Measurements from ENCODE around the gene TAL1. TPM values are rescaled to one million over a fixed set of nuclear protein-coding genes. Genes with fewer than 3 reads are reported as not detected.

The TAL1 gene
- total and polyA plus RNA-seq, 2 of the 13 experiments (the other 11 are each of a cell fraction or from before 2014, with no cell fraction given): 0.05 TPM; not detected in 1

DNA sequence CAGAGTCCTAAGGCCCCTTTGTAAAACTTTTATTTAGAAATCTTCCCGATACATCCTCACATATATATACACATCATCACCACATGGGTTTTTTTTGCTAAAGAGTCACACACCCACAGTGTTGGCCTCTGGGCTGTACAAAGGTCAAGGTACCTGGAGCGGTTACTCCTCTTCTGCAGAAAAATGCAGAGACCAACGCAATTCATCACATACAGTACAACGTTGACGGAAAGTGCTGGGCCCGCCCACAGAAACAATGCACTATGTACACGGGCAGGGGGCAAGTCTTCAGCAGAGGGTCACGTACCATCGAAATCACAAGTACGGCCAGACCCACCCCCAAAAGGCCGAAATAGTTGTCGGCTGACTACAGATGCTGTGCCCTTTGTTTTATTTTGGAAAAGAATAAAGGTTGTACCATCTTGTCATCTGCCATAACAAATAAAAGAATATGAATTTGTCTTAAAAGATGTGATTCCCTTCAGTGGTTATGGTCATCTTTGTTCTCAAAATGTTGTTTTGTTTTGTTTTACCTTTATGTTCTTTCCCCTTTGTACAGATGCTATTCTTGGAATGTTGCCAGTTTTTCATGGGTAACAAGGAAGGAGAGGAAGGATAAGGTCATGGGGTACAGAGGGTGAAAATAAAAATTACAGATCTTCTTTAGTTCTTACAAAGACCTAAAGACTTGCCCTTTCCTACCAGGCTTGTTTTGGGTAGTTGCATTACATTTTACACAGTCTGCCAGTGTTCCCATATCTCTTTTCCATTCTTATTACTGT, 15.6 kb downstream of the TAL1 start (continued):
- TF ChIP-seq, protein P1, sequence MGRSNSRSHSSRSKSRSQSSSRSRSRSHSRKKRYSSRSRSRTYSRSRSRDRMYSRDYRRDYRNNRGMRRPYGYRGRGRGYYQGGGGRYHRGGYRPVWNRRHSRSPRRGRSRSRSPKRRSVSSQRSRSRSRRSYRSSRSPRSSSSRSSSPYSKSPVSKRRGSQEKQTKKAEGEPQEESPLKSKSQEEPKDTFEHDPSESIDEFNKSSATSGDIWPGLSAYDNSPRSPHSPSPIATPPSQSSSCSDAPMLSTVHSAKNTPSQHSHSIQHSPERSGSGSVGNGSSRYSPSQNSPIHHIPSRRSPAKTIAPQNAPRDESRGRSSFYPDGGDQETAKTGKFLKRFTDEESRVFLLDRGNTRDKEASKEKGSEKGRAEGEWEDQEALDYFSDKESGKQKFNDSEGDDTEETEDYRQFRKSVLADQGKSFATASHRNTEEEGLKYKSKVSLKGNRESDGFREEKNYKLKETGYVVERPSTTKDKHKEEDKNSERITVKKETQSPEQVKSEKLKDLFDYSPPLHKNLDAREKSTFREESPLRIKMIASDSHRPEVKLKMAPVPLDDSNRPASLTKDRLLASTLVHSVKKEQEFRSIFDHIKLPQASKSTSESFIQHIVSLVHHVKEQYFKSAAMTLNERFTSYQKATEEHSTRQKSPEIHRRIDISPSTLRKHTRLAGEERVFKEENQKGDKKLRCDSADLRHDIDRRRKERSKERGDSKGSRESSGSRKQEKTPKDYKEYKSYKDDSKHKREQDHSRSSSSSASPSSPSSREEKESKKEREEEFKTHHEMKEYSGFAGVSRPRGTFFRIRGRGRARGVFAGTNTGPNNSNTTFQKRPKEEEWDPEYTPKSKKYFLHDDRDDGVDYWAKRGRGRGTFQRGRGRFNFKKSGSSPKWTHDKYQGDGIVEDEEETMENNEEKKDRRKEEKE (IDR thresholded peaks at IDR 0.05): no peak
- TF ChIP-seq BCL3 (CRISPR knock-in tag; IDR thresholded peaks at IDR 0.05): no peak
- no peak for TF ChIP-seq TGIF2 (CRISPR knock-in tag; IDR thresholded peaks at IDR 0.05)
- TF ChIP-seq ARNTL (CRISPR knock-in tag; IDR thresholded peaks at IDR 0.05): no peak
- TF ChIP-seq REPIN1 (CRISPR knock-in tag; IDR thresholded peaks at IDR 0.05; ENCODE audit: borderline replicate concordance, low read depth): no peak
- no peak for TF ChIP-seq ZNF530 (CRISPR knock-in tag; IDR thresholded peaks at IDR 0.05; ENCODE audit: low read depth)
- peak; percentile 77 for TF ChIP-seq RXRB (CRISPR knock-in tag; IDR thresholded peaks at IDR 0.05; ENCODE audit: borderline replicate concordance)
- TF ChIP-seq, protein P2, sequence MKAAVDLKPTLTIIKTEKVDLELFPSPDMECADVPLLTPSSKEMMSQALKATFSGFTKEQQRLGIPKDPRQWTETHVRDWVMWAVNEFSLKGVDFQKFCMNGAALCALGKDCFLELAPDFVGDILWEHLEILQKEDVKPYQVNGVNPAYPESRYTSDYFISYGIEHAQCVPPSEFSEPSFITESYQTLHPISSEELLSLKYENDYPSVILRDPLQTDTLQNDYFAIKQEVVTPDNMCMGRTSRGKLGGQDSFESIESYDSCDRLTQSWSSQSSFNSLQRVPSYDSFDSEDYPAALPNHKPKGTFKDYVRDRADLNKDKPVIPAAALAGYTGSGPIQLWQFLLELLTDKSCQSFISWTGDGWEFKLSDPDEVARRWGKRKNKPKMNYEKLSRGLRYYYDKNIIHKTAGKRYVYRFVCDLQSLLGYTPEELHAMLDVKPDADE (CRISPR knock-in tag; IDR thresholded peaks at IDR 0.05): no peak
- TF ChIP-seq, protein P3, sequence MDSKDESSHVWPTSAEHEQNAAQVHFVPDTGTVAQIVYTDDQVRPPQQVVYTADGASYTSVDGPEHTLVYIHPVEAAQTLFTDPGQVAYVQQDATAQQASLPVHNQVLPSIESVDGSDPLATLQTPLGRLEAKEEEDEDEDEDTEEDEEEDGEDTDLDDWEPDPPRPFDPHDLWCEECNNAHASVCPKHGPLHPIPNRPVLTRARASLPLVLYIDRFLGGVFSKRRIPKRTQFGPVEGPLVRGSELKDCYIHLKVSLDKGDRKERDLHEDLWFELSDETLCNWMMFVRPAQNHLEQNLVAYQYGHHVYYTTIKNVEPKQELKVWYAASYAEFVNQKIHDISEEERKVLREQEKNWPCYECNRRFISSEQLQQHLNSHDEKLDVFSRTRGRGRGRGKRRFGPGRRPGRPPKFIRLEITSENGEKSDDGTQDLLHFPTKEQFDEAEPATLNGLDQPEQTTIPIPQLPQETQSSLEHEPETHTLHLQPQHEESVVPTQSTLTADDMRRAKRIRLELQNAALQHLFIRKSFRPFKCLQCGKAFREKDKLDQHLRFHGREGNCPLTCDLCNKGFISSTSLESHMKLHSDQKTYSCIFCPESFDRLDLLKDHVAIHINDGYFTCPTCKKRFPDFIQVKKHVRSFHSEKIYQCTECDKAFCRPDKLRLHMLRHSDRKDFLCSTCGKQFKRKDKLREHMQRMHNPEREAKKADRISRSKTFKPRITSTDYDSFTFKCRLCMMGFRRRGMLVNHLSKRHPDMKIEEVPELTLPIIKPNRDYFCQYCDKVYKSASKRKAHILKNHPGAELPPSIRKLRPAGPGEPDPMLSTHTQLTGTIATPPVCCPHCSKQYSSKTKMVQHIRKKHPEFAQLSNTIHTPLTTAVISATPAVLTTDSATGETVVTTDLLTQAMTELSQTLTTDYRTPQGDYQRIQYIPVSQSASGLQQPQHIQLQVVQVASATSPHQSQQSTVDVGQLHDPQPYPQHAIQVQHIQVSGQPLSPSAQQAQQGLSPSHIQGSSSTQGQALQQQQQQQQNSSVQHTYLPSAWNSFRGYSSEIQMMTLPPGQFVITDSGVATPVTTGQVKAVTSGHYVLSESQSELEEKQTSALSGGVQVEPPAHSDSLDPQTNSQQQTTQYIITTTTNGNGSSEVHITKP (CRISPR knock-in tag; IDR thresholded peaks at IDR 0.05; ENCODE audit: low read depth): no peak
- no peak for TF ChIP-seq CBX1 (IDR thresholded peaks at IDR 0.05; ENCODE audit: low read depth)
- no peak; the same call in 1 of the 2 replicates for TF ChIP-seq SOX13 (IDR thresholded peaks at IDR 0.05)
- TF ChIP-seq SOX13 (CRISPR knock-in tag; conservative IDR thresholded peaks at IDR 0.05 in 1 of 2, IDR thresholded peaks at IDR 0.05 in 1 of 2): peak in 1 of 2 experiments; percentile 71; a peak in 1 of 4 replicates
- TF ChIP-seq YEATS2 (CRISPR knock-in tag; IDR thresholded peaks at IDR 0.05; ENCODE audit: borderline replicate concordance): no peak
- TF ChIP-seq ZMYM2 (CRISPR knock-in tag; IDR thresholded peaks at IDR 0.05): no peak
- no peak for TF ChIP-seq MIER2 (CRISPR knock-in tag; IDR thresholded peaks at IDR 0.05)
- peak; percentile 85 for TF ChIP-seq PPARG (CRISPR knock-in tag; conservative IDR thresholded peaks at IDR 0.05)
- TF ChIP-seq GLMP (CRISPR knock-in tag; IDR thresholded peaks at IDR 0.05; ENCODE audit: borderline replicate concordance): no peak
- peak; percentile 70 for TF ChIP-seq FOXA3 (CRISPR knock-in tag; IDR thresholded peaks at IDR 0.05)
- TF ChIP-seq ZNF207 (IDR thresholded peaks at IDR 0.05; ENCODE audit: borderline replicate concordance): no peak
- no peak for TF ChIP-seq RBM22 (optimal IDR thresholded peaks at IDR 0.05; ENCODE audit: low read length)
